Naive B cell (primary cell): Measurements from ENCODE around the gene CHCHD1. TPM values are rescaled to one million over a fixed set of nuclear protein-coding genes. Genes with fewer than 3 reads are reported as not detected.

ENCODE experiments used
- ATAC-seq, 2 donors: fragments of 150-1000 bp; cut with Tn5 transposase; 2 replicates each; pipeline ENCODE4 v1.10.0; 2021; ENCODE audit warnings: low read depth in 2 of 2, mild to moderate bottlenecking in 2 of 2, moderate library complexity in 2 of 2
- DNase-seq: peaks from one replicate; pipeline ENCODE4 v3.0.0; 2022
- H3K27ac Mint-ChIP-seq, 6 donors: one replicate each; pipeline ENCODE4 v1.8.0; 2020 to 2022; ENCODE audit warnings: mild to moderate bottlenecking in 6 of 6, mixed read lengths in 6 of 6, moderate library complexity in 5 of 6, inconsistent platforms in 2 of 6
- H3K27me3 Mint-ChIP-seq, 3 donors: one replicate each; pipeline ENCODE4 v1.8.0; 2021 to 2022; ENCODE audit warnings: mixed read lengths in 3 of 3, mild to moderate bottlenecking in 1 of 3
- H3K36me3 Mint-ChIP-seq, 2 donors: one replicate each; pipeline ENCODE4 v1.8.0; 2020 to 2022; ENCODE audit warnings: mixed read lengths in 2 of 2, inconsistent platforms in 1 of 2, mild to moderate bottlenecking in 1 of 2
- H3K4me1 Mint-ChIP-seq, 3 donors: one replicate each; pipeline ENCODE4 v1.8.0; 2020 to 2022; ENCODE audit warnings: mixed read lengths in 3 of 3, inconsistent platforms in 1 of 3, mild to moderate bottlenecking in 1 of 3, moderate library complexity in 1 of 3
- H3K4me3 Mint-ChIP-seq, 8 donors: one replicate each; pipeline ENCODE4 v1.8.0; 2020 to 2022; ENCODE audit warnings: mild to moderate bottlenecking in 8 of 8, mixed read lengths in 8 of 8, moderate library complexity in 8 of 8, inconsistent platforms in 2 of 8
- H3K9me3 Mint-ChIP-seq, 7 donors: one replicate each; pipeline ENCODE4 v1.8.0; 2020 to 2022; ENCODE audit warnings: mixed read lengths in 7 of 7, mild to moderate bottlenecking in 5 of 7, inconsistent platforms in 2 of 7, moderate library complexity in 1 of 7
- polyA plus RNA-seq, 6 donors: library from polyadenylated mRNA; unstranded; fragments of 300-500 nt; fragmentation: Illumina TruSeq; gene quantifications; one replicate each; pipeline ENCODE4 v1.2.3, GENCODE V29; 2021; ENCODE audit warnings: low read depth in 6 of 6

Gene CHCHD1
- polyA plus RNA-seq, 6 donors from 2014 or later, result 17.6 to 54.5 (median 39.6) TPM

- Mint-ChIP-seq H3K36me3 (peaks cover 0 to 4% of the 10 kb centered on the region in 2 donors), H3K9me3 (peaks cover 0 to 2% (median 0%) of the 10 kb centered on the region in 7 donors), H3K4me1 (peaks cover 11 to 26% (median 26%) of the 10 kb centered on the region in 3 donors), H3K27me3 (no peaks in the 10 kb centered on the region), H3K4me3 (peak overlapping the region in 2 of 8 donors; percentile 45 to 84), H3K27ac (peak overlapping the region in 2 of 6 donors; percentile 43 to 86)
- no peak for ATAC-seq
- no peak for DNase-seq
These were observed 31.5 kb downstream of the CHCHD1 start for GRCh38 chr10:73813333-73813732.

DNA sequence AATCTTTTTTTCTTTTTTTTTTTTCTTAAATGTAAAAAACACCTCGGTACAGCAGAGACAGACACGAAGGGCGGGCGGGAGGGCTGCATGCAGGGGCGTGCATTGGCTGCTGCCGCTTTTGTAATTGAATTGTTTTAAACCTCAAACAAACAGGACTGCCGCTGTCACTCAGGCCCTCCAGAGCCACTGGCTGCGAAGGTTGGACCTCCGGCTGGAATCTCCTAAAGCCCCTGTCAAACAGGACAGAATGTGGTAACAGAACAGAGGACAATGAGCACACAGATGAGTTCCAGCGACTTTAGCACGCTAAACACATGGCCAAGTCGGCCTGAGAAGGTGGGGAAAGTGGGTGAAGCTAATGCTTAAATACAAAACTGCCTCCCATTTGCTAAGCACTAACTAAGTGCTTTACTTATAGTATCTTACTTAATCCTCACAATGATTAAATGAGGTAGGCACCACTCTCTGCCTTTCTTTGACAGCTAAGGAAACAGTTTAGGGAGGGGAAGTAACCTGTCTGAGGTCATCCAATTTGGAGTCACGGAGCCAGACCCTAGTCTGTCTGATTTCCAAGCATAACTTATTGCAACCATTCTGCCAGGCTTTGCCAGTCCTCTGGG lies 32.5 kb downstream of the CHCHD1 start:
- H3K4me1 Mint-ChIP-seq, result peaks cover 3 to 18% (median 15%) of the 10 kb centered on the region in 3 donors
- ATAC-seq (no peak), DNase-seq (no peak)
- H3K27ac Mint-ChIP-seq, result no peak overlapping the region
- H3K27me3 Mint-ChIP-seq, result no peaks in the 10 kb centered on the region
- H3K36me3 Mint-ChIP-seq, result peaks cover 0 to 4% of the 10 kb centered on the region in 2 donors
- peaks cover 0 to 2% (median 0%) of the 10 kb centered on the region in 7 donors for H3K9me3 Mint-ChIP-seq
- no peak overlapping the region for H3K4me3 Mint-ChIP-seq

- H3K4me1 Mint-ChIP-seq, result peaks cover 0 to 11% (median 9%) of the 10 kb centered on the region in 3 donors
- peaks cover 0 to 2% (median 0%) of the 10 kb centered on the region in 7 donors for H3K9me3 Mint-ChIP-seq
- peaks cover 0 to 4% of the 10 kb centered on the region in 2 donors for H3K36me3 Mint-ChIP-seq
- no peak for DNase-seq
- no peak overlapping the region for H3K27ac Mint-ChIP-seq
- no peak overlapping the region for H3K4me3 Mint-ChIP-seq
- H3K27me3 Mint-ChIP-seq, result no peaks in the 10 kb centered on the region
- no peak for ATAC-seq
These were observed 33.3 kb downstream of the CHCHD1 start for GRCh38 chr10:73814896-73815718.

DNA sequence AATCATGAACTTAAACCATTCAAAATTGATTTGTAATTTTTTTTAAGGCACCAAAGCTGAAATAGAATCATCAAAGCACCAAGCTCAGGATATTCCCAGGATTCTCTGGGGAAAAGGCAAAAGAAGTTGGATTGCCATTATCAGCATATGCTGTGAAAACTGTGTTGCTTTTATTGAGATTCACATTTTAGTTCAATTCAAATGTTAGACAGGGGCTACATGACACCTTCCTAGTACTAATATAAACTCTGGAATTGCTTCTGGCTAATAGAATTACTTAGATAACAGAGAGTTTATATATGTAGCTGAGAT lies 33.8 kb downstream of the CHCHD1 start:
- DNase-seq (no peak), ATAC-seq (no peak)
- peaks cover 0 to 4% of the 10 kb centered on the region in 2 donors for H3K36me3 Mint-ChIP-seq
- H3K9me3 Mint-ChIP-seq, result peaks cover 0 to 2% (median 0%) of the 10 kb centered on the region in 7 donors
- H3K4me3 Mint-ChIP-seq, result no peak overlapping the region
- peaks cover 0 to 10% (median 6%) of the 10 kb centered on the region in 3 donors for H3K4me1 Mint-ChIP-seq
- H3K27ac Mint-ChIP-seq, result no peak overlapping the region
- H3K27me3 Mint-ChIP-seq, result no peaks in the 10 kb centered on the region

GRCh38 chr10:73816917-73817729 lies 35.3 kb downstream of the CHCHD1 start:
- Mint-ChIP-seq H3K4me3 (peak overlapping the region in 1 of 8 donors; percentile 56), H3K9me3 (peaks cover 0 to 2% (median 0%) of the 10 kb centered on the region in 7 donors), H3K36me3 (peaks cover 0 to 4% of the 10 kb centered on the region in 2 donors), H3K4me1 (peaks cover 0 to 10% (median 4%) of the 10 kb centered on the region in 3 donors), H3K27ac (peak overlapping the region in 2 of 6 donors; percentile 47 to 58), H3K27me3 (no peaks in the 10 kb centered on the region)
- DNase-seq, result no peak
- ATAC-seq, result no peak

- Mint-ChIP-seq H3K9me3 (no peaks in the 10 kb centered on the region), H3K4me1 (peaks cover 0 to 7% (median 6%) of the 10 kb centered on the region in 3 donors), H3K27me3 (no peaks in the 10 kb centered on the region), H3K36me3 (peaks cover 0 to 4% of the 10 kb centered on the region in 2 donors), H3K4me3 (no peak overlapping the region), H3K27ac (no peak overlapping the region)
- DNase-seq (no peak), ATAC-seq (no peak)
These were observed 36.0 kb downstream of the CHCHD1 start for GRCh38 chr10:73817826-73818225.

DNA sequence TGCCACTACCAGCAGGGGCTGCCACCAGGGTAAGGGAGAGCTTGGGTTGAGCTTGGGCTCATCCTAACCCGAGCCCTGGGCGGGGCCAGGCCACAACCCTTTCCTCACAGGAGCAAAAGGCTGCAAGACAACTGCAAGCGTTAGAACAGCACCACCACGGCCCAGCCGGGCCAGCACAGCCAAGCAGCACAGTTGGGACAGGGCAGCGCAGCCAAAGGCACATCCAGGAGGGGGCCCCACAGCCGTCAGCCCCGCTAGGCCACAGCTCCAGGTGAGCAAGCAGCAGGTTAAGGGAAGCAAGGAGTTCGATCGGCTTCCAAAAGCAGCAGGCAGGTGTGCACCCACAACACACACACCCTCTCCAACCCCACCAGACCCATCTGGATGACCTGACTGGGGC lies 36.6 kb downstream of the CHCHD1 start:
- Mint-ChIP-seq H3K36me3 (peaks cover 0 to 4% of the 10 kb centered on the region in 2 donors), H3K27ac (no peak overlapping the region), H3K4me1 (peaks cover 0 to 1% (median under 1%) of the 10 kb centered on the region in 3 donors), H3K27me3 (no peaks in the 10 kb centered on the region), H3K9me3 (no peaks in the 10 kb centered on the region), H3K4me3 (no peak overlapping the region)
- DNase-seq (no peak), ATAC-seq (no peak)

GRCh38 chr10:73819081-73819480 lies 37.2 kb downstream of the CHCHD1 start:
- Mint-ChIP-seq H3K36me3 (no peaks in the 10 kb centered on the region), H3K27me3 (no peaks in the 10 kb centered on the region), H3K4me3 (no peak overlapping the region), H3K9me3 (no peaks in the 10 kb centered on the region), H3K4me1 (peaks cover 0 to 1% (median 0%) of the 10 kb centered on the region in 3 donors), H3K27ac (no peak overlapping the region)
- ATAC-seq, result no peak
- no peak for DNase-seq

- H3K36me3 Mint-ChIP-seq, result no peaks in the 10 kb centered on the region
- H3K4me3 Mint-ChIP-seq, result peak overlapping the region in 1 of 8 donors; percentile 25
- no peaks in the 10 kb centered on the region for H3K27me3 Mint-ChIP-seq
- peaks cover 0 to 1% (median 0%) of the 10 kb centered on the region in 3 donors for H3K4me1 Mint-ChIP-seq
- ATAC-seq (no peak), DNase-seq (no peak)
- H3K9me3 Mint-ChIP-seq, result no peaks in the 10 kb centered on the region
- no peak overlapping the region for H3K27ac Mint-ChIP-seq
These were observed 37.8 kb downstream of the CHCHD1 start for GRCh38 chr10:73819513-73820093.

DNA sequence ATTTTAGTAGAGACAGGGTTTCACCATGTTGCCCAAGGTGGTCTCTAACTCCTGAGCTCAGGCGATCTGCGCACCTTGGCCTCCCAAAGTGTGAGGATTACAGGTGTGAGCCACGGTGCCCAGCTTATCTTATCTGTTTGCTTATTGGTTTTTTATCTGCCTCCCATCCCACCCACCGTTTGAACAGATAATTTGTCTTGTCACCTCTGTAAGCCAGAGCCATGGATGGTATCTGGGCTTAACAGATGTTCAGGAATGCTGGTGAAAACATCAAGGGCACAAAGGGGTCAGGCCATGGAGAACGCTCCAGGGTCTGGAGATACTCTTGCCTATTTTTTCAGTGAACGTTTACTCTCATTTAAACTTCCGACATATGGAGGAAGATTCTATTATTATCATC lies 41.5 kb downstream of the CHCHD1 start:
- ATAC-seq (no peak), DNase-seq (no peak)
- H3K36me3 Mint-ChIP-seq, result peaks cover 0 to 5% of the 10 kb centered on the region in 2 donors
- no peaks in the 10 kb centered on the region for H3K27me3 Mint-ChIP-seq
- H3K4me1 Mint-ChIP-seq, result peaks cover 0 to 1% (median 0%) of the 10 kb centered on the region in 3 donors
- H3K4me3 Mint-ChIP-seq, result no peak overlapping the region
- H3K9me3 Mint-ChIP-seq, result no peaks in the 10 kb centered on the region
- H3K27ac Mint-ChIP-seq, result no peak overlapping the region

DNA sequence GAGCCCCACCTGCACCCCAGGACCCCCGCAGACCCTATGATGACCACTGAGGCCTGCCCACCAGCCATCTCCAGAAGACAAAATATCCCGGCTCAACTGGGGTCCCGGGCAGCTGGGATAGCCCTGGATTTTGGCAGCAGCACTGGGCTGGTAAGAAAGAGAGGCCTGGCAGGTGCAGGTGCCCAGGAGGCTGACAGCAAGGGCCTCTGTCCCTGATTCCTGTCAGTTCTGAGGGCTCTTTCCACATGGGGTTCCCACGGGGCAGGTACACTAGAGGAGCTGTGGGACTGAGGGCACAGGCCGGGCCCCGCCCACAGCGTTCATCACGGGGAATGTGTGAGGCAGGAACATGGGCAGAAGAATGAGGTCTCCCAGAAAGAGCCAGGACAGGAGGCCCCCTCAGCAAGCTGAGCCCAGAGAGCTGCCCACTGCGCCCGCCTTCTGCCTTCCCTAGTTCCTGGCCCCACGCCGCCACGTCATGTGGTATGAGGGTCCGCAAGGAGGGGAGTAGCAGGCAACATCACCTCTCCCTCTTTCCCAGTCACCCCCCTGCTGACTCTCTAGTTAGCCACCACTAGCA lies 42.4 kb downstream of the CHCHD1 start:
- Mint-ChIP-seq H3K36me3 (peaks cover 0 to 5% of the 10 kb centered on the region in 2 donors), H3K4me3 (no peak overlapping the region), H3K4me1 (peaks cover 0 to 1% (median 0%) of the 10 kb centered on the region in 3 donors), H3K27me3 (no peaks in the 10 kb centered on the region), H3K9me3 (no peaks in the 10 kb centered on the region), H3K27ac (no peak overlapping the region)
- no peak for ATAC-seq
- no peak for DNase-seq

DNA sequence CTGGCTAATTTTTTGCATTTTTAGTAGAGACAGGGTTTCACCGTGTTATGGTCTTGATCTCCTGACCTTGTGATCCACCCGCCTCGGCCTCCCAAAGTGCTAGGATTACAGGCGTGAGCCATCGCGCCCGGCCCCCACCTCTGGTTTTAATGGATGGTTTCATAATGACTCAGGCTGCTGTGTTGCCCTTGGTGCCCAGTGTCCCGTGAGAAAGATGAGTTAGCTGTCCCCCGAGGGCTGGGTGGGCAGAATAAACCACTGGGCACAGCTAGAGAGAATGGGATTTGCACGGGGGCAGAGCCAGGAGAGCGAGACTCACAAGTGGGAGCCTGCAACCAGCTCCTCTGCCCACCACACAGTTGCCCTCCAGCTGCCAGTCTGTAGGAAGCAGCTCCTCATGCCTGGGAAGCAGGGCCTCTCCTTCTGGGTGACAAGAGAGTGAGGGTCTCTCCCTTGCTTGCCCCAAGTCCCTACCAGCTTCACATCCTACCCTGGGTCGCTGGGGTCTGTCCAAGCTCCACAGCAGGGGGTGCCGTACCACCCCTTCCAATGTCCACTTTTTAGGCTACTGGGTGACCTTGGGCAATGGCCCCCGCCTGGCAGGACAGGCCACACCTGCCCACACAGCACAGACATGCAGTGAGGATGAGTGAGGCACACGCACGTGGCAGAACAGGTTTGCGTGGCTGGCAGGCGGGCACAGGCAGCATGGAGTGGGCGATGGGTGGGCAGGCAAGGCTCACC lies 45.7 kb downstream of the CHCHD1 start:
- Mint-ChIP-seq H3K4me3 (no peak overlapping the region), H3K4me1 (peaks cover 0 to under 1% (median 0%) of the 10 kb centered on the region in 3 donors), H3K36me3 (peaks cover 0 to 5% of the 10 kb centered on the region in 2 donors), H3K9me3 (no peaks in the 10 kb centered on the region), H3K27ac (peak overlapping the region in 1 of 6 donors; percentile 63), H3K27me3 (no peaks in the 10 kb centered on the region)
- ATAC-seq (no peak), DNase-seq (no peak)
